Mesenteric fat pad (tissue), 1 donor: ENCODE results near the gene PABPC1L. TPM values are rescaled to one million over a fixed set of nuclear protein-coding genes. Genes with fewer than 3 reads are reported as not detected.
A peak's percentile ranks its signal among the peaks of the same experiment; 100 is the strongest.

ENCODE experiments used
- DNase-seq: peaks from one replicate; pipeline ENCODE4 v3.0.0-alpha.2; 2020; ENCODE audit warnings: low spot score
- total RNA-seq: library from RNA; stranded (reverse); fragmentation: NEBNext Ultra II Directional; extraction: Animal tissue kit (Norgen Biotek cat#: 25700); gene quantifications from one replicate; pipeline ENCODE4 v1.2.1, GENCODE V29; 2021
- donor health status: DM: yes; HTN: yes; CAD: no.

The PABPC1L gene
- total RNA-seq, 1 donor from 2014 or later, result 10.1 TPM

DNA sequence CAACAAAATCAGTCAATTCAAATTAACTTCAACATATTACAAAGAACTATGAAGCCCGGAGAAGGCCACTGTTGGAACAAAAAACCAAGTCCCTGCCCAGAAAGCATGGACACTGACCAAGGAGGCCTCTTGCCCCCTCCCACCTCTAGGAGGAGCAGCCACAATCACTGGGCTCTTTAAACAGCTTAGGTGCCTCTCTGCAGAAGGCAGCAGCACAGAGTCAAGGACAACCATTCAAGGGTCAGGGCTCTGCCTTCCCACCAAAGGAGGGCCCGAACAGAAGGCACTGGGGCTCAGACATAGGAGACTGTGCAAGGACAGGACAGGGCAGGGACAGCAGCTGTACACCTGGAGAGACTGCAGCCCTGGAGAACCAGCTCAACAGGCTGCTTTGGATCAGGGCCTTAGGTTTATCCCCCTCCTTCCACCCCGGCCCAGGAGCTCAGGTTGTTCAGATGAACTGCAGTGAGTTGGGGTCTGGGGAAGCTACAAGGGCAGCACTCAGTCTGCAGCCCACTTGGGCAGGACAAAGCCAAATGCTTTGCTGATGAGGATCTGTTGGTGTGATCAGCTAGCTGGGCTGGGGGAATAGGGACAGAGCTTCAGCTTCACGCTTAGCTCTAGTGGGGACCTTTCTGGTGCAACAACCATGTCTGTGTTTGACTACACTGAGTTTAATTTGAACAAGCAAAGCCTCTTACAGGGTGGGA lies 32.6 kb downstream of the PABPC1L start:
- DNase-seq, result no peak

DNA sequence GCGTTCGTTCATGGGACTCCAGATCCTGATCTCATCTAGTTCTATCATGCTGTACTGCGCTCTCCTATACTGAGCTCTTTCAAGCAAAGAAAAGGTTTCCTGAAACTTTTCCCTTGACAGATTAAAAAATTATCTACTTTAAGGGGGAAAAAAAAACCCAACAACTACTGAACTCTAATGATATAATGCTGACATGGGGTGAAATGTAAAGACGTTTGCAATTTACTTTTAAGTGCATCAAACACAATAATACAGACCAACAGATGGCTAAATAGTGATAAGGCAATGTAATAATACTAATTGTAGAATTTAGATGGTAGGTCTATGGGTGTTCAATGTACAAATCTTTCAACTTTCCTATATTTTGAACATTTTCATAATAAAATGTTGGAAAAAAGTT lies 34.0 kb downstream of the PABPC1L start:
- DNase-seq, result no peak

DNA sequence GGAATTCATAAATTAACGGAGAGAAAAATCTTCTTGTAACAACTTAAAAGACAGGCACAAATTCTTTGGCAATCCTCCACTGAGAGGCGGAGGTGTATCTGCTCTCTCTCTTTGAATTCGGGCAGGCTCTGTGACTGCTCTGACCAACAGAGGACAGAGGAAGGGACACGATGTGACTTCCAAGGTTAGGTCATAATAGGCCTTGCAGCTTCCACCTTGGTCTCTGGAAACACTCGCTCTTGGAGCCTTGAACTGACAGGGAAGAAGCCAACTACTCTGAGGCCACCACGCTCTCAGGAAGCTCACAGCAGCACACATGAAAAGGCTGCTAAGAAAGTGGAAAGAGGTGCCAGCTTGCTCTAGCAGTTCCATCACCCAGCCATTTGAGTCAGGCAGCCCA lies 35.4 kb downstream of the PABPC1L start:
- DNase-seq, result no peak

DNA sequence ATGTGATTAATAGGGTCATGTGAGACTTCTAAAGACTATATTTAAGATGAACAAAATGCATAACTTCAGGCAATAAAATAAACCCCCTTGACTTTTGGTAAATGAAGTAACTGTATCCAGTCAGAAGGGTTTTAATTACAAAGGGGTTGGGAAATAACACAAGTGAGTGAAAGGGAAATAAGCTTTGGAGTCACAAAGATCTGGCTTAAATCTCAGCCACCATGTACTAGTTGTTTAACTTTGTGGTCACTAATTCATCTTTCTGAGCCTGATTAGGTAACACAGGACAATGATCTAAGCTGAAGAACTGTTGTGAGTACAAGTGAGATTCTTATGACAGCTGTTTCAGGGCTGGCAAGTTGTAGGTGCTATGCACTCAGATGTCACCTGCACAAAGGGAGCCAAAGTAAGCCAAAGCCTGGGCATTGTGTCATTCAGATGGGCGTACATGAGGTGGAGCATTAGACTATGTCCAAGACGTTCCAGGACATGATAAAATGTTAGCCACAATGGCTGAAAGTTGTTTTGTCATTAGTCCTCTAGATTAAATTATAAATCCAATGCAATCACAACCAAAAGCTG lies 36.5 kb downstream of the PABPC1L start:
- DNase-seq, result no peak

DNA sequence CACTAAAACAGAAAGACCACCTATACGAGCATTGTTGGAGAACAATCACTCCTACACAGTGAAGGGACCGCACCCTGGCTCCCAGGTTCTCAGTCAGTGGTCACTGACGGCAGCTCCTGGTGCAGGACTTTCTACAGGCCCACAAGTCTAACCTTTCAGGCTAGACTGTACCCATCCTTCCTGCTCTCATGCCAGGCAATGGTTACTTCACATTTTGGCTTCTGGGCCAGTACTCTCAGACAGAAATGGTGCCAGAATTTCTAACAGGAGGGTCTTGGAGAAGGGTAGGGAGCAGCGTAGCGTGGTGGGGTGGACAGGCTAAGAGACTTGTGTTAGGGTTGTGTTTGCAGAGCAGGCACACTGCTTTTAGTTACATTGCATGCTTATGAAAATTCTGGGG lies 38.2 kb downstream of the PABPC1L start:
- DNase-seq, result no peak

DNA sequence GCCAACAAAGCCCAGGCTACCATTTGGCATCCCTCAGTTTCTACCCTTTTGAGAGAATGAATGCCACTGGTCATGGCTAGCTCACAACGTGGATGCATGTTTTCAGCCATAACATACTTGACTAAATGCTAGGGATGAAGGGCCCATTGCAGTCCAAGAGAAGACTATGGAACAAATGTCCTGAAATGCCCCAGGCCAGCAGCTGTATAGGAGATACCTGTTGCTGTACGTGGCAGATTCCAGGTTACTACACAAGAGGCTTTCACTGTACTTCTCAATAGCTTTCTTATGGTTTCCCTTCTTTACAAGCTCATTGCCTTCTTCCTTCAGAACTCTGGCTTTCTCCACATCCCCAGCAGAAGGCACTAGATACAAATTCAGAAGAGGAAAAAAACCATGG lies 38.7 kb downstream of the PABPC1L start:
- DNase-seq, result no peak

DNA sequence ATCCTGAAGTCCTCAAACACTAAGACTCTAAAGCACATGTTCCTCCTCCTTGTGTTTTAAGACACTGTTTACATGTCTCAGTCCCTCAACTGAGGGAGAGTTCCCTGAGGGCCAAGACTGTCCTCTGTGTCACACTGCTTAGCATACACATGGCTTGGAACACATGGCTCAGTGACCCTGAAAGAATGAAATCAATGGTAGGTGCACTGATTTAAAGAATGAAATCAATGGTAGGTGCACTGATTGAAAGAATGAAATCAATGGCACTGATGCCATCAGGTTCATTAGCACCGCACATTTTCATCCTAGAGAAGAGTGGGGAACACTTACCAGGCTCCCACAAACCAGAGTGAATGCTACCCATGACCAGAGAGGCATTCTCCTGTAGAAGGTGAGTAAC lies 40.5 kb downstream of the PABPC1L start:
- no peak for DNase-seq

DNA sequence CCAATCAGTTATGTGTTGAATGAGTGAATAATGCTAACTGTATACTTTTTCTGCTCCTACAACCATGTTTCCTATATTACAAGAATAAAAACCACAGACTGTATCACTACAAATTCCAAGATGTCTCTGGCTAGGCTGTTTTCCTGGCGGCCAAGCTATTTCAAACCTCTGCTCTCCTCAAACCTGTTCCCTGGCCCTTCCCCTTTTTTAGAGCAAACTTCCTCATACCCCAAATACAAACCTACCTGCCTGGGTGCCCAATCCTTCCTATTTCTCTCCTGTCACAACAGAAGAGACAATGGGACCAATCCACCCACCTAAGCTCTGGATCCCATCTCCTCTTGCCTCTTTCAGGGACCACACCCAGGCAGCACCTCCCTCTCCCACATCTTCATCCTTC lies 42.9 kb downstream of the PABPC1L start:
- no peak for DNase-seq

DNA sequence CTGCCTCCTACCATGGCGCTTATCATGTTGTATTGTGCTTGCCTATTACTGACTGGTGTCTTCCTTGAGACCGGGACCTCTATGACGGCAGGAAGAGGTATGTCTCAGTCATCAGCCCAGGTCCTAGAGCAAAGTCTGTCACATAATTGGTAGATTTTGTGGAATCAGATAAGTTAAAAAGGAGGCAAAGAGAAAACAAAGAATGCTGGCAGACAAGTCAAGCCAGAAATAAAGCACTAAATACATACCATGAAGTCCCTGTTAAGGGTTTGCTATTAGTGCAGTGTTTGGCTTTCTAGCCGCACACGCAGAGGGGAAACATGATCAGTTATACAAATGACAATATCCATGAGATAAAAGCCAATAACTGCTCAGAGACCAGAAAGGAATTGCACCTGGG lies 44.4 kb downstream of the PABPC1L start:
- no peak for DNase-seq

DNA sequence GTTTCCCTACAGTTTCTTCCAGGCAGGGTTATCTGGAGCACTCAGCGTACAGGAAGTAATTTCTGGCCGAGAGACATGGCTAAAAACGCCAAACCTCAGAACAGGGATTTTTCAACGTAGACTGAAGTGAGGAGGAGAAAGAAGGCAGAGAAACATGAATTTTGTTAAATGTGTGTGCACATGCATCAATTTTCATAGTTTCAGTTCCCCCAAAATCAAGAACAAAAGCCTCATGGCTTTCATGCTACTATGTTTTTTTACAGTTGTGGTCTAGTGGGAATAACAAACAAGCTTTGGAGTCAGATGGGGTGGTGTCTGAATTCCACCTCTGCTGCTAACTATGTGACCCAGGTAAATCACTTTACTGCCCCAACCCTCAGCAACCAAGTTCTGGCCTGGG lies 45.4 kb downstream of the PABPC1L start:
- no peak for DNase-seq

DNA sequence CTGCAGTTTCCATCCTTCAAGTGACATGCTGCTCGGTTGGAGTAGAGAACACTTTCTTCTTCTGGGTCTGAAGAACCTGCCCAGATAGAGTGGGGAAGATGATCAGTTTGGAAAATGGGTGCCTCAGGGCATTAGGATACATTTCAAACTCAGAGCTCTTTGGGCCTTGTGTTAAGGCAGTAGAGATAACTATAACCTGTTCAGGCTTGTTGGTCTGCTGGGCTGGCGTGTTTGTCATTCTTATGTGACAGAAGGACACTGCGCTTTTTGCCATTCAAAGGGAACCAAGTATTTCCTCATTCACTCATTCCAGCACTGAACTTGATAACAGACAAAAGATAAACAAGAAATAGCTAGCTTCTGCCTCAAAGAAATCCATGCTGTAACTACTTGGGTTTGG lies 46.5 kb downstream of the PABPC1L start:
- DNase-seq, result no peak

DNA sequence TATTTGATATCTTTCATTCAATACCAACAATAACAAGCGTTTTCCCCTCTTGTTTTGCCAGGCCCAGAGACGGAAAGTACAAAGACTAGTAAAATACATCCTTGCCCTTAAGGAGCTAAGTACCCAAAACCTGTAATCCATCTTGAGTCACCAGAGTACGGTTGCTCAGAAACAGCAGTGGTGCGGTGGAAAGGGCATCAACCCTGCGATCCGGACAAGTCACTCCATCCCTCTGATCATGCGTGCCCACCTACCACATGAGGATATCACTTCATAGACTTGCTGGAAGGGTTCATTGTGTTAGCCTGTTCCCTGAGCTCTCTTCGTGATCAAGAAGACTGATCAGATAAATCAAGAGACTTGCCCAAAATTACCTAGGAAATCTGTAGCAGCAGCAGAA lies 48.4 kb downstream of the PABPC1L start:
- no peak for DNase-seq

DNA sequence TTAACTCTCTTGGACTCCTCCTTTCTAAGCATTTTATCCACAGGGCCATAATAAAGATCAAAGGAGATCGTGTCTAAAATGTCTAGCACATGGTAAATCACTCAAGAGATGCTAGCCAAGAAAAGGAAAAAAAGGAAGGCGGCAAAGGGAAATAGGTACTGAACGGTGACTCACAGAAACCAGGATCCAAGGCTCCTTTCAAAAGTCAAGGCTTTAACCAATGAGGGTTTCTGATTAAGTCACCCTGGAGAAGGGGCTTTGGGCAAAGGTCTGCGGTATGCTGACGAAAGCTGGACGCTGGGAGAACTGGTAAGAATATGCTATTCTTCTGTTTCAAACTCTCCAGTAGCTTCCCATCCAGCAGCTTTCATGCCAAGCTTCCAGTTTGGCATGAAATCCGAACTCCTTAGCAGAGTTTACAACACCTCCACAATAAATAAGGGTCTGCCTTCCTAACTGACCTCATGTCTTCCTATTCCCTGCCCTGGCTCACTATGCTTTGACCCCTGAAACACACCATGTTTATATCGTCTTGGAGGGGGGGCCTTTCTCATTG lies 49.3 kb downstream of the PABPC1L start:
- DNase-seq, result no peak

DNA sequence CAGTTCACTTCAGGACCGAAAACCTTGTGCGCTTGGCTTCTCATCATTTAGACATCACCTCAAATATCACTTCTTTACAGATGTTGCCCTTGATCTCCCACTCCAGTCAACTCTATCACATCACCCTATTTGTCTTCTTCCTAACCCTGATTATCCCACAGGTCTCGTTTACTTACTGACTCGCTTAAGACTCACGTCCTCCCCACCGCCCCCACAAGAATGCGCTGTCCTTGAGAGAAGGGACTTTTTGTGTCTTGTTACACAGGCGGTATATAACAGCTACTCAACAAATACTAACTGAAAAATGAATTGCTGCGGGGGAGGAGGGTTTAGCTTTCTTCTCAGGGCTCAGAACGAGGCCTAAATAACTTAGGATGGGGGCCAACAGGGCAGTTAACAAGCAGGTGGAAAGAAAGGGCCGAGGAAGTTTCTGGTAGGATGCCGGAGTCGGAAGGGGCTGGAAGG lies 49.8 kb downstream of the PABPC1L start:
- no peak for DNase-seq

DNA sequence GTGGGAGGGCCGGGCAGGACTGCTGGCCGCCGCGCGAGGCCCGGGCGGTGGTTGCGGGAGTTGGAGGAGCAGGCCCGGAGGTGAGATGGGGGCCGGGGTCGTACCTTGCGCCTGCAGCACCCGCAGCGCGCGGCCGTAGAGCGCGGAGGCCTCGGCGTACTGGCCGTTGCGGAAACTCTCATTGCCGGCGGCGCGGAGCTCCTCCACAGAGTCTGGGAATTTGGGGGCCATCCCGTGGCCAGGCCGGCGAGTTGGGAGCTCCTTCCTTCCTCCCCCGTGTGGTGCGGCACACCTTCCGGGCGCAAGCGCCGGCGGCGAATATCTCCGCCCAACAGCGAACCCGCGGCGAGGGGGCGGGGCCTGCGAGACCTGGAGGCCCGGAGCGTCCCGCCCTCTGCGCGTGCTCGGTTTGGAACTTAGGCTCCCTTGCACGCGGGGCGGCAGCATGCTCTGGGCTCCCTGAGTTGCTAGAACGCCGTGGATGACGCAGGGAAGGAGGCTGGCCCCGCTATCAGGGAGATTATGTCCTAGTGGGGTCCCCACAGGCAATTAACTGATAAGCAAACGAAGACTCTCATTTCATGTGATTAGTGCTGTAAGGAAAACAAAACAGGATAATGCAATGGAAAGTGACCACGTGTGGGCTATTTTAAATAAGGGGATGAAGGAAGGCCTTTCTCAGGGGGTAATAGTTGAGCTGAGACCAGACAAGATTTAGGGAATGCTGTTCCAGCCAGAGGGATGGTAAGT lies 50.4 kb downstream of the PABPC1L start, which contains the start of gene TOMM34:
TOMM34 (minus strand) TSS at position 295 of the 750 bp plus-strand sequence; CDS start at position 231, 64 bp downstream.
- peak; percentile 99 for DNase-seq

DNA sequence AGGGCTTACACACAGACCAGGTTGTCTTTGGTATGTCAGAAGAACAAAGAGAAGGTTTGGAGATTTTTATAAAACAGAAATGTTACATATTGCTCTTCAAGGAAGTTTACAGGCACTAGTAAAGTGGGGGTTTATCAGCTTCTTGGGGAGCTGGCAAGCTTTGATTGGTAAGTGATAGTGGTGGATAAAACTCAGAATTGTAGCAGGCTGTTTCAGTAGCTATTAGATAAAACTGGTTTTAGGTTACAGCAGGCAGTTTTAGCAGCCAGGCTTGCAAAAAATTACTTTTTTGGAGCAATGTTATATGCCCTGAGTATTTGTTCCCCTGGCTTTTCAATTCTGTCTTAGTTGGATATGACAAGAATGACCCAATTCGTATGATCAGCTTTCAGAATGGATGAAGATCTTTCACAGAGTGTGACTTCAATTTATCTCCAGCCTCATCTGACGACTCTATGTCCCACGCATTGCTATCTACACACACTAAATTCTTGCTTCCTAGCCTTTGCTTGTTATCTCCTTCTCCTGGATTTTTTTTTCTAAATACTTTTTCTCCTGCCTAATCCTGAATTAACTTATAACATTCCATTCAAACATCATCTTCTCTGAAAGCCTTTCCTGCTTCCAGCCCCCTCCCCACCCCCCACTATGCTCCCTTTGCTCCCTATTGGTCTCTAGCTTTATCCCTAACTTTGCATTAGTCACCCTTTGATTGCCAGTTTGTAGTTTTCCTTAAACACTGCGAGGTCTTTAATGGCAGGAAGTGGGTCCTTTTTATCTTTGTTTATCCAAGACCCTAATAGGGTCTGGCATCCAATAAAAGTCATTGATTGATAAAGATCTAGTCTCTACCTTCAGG lies 51.4 kb downstream of the PABPC1L start:
- DNase-seq, result no peak

DNA sequence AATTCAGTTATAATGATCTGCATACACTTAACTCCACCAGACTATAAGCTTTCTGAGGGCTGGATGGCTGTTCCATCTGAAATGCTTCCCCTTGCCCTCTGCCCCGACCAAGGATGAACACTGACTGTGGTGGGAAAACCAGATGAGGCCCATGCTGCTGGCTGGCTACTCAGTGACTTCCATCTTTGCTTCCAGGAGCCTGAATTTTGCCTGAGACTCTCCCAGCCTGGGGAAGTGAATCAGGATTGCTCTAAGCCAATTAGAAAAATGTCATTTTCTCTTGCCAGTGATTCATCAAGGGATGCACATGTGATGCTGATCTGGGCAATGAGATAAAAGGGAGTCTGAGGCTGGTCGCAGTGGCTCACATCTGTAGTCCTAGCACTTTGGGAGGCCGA lies 52.0 kb downstream of the PABPC1L start:
- no peak for DNase-seq

DNA sequence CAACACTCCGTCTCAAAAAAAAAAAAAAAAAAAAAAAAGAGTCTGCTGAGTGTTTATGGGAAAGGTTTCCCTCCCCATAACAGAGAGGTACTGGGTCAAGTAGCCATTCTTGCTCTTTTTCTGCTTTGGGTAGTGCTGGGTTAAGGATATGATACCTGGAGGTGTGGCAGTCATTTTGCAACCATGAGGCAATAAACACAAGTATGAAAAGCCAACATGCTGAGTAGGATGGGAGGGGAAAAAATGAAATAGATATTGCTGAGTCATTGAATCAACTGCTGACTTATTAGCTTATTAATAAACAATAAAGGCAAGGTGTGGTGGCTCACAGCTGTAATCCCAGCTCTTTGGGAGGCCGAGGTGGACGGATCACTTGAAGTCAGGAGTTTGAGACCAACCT lies 52.6 kb downstream of the PABPC1L start:
- DNase-seq, result no peak

DNA sequence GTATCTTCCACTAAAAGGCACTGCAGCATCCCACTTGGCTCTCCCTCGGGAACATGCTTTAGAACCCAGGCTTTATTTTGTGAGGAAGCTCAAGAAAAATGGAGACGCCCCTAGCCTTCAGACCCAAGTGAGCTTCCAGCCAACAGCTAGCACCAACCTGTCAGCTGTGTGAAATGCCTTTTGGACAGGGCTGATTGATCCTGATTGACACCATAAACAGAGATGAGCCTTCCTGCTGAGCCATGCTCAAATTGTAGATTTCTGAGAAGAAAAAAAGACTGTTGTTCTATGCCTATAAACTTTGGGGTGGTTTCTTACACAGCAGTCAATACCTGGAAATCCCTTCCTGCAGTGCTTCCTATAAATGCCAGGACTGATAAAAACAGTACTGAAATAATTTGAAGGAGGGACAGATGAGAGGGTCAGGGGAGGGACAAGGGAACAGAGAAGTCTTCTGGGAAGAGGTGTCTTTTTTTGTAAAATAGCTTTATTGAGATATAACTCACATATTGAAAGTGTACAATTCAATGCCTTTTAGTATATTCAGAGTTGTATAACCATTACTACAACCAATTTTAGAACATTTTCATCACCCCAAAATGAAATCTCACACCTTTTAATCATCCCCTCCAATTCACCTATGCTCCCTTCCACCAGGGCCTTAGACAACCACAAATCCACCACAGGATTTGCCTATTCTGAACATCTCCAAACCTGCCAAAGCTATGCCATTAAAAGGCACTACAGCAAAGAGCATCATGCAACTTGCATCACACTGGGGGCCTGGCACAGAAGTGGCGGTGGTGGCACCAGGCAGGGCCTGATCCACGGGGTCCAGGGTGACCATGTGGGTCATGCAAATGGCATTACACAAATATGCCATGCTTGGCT lies 53.7 kb downstream of the PABPC1L start:
- DNase-seq, result no peak

DNA sequence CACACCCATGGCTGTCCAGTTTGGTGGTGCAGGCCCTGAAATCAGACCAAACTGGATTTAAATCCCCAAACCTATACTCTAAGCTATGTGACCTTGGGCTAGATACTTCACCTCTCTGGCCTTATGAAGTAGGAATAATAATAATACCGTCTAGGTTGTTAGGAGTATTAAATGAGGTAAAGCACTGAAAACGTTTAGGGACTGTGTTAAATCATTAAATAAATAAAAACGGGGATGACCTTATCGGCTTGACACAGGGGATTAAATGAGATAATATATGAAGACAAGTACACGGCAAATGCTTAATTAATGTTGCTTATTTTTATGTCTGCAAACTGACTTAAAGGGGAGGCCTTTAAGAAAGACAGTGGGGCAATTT lies 55.8 kb downstream of the PABPC1L start:
- no peak for DNase-seq
